Activated T-cell treated with anti-CD3 and anti-CD28 coated beads for 24 hours (primary cell): ENCODE measurements around the gene SNAPIN.

ENCODE experiments used
- DNase-seq: peaks from one replicate; pipeline ENCODE4 v3.0.0-alpha.2; 2020; ENCODE audit warnings: low read depth

Gene SNAPIN

DNA sequence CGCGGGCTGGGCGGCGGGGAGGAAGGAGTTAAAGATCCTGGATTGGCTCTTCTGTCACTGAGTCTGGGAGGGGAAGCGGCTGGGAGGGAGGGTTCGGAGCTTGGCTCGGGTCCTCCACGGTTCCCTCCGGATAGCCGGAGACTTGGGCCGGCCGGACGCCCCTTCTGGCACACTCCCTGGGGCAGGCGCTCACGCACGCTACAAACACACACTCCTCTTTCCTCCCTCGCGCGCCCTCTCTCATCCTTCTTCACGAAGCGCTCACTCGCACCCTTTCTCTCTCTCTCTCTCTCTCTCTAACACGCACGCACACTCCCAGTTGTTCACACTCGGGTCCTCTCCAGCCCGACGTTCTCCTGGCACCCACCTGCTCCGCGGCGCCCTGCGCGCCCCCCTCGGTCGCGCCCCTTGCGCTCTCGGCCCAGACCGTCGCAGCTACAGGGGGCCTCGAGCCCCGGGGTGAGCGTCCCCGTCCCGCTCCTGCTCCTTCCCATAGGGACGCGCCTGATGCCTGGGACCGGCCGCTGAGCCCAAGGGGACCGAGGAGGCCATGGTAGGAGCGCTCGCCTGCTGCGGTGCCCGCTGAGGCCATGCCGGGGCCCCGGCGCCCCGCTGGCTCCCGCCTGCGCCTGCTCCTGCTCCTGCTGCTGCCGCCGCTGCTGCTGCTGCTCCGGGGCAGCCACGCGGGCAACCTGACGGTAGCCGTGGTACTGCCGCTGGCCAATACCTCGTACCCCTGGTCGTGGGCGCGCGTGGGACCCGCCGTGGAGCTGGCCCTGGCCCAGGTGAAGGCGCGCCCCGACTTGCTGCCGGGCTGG is 20.2 kb downstream of the SNAPIN start, which contains the start of gene NPR1:
Gene NPR1 (plus strand): TSS at position 170 of the 818 bp plus-strand sequence. CDS start 421 bp downstream, at position 591.
- no peak for DNase-seq

DNA sequence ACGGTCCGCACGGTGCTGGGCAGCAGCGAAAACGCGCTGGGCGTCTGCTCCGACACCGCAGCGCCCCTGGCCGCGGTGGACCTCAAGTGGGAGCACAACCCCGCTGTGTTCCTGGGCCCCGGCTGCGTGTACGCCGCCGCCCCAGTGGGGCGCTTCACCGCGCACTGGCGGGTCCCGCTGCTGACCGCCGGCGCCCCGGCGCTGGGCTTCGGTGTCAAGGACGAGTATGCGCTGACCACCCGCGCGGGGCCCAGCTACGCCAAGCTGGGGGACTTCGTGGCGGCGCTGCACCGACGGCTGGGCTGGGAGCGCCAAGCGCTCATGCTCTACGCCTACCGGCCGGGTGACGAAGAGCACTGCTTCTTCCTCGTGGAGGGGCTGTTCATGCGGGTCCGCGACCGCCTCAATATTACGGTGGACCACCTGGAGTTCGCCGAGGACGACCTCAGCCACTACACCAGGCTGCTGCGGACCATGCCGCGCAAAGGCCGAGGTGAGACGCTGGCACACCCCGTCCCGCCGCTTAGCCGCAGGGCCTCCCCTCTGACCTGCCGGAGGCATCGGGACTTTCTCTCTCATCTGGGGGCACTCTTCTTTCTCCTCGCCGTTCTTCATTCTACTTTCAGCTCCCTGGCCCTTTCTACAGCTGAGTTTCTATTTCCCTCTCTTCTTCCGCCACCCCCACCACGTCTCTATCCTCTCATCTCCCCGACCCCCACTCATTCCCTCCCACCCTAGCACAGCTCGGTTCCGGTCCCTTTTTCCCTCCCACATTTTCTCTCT is 21.0 kb downstream of the SNAPIN start:
- DNase-seq: no peak

DNA sequence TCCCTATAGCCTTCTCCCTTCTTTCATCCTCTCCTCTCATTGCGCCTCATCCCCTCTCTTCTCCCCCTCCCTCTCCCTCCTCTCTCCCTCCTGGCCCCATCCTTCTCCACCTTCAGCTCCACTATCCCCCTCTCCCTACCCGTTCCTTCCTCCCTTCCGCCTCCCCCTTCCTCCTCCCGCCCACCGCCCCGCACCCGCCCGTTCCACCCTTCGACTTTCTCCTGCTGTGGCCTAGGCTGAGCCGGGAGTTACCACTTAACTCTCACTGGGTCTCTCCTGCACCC is 21.6 kb downstream of the SNAPIN start:
- DNase-seq: no peak

- no peak for DNase-seq
These were observed 24.2 kb downstream of the SNAPIN start for GRCh38 chr1:153682730-153683129.

DNA sequence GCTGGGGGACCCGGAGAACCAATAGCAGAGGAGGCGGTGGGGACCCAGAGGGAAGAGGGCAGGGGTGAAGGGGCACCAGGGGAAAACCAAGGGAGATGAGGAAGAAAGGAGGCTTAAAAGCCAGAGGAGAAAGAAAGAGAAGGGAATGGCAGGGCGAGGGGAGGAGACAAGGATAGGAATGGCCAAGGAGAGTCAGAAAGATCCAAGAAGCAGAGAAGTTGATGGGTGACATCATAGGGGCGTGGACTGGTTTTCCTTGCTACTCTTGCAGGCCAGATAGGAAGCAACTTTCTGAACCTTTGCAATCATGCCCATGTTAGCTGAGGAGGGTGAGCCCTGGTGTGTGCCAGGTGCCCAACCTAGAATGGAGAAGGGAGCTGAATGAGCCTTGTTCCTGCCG is 25.4 kb downstream of the SNAPIN start:
- no peak for DNase-seq

GRCh38 chr1:153684892-153685291 is 26.4 kb downstream of the SNAPIN start:
- DNase-seq: no peak

DNA sequence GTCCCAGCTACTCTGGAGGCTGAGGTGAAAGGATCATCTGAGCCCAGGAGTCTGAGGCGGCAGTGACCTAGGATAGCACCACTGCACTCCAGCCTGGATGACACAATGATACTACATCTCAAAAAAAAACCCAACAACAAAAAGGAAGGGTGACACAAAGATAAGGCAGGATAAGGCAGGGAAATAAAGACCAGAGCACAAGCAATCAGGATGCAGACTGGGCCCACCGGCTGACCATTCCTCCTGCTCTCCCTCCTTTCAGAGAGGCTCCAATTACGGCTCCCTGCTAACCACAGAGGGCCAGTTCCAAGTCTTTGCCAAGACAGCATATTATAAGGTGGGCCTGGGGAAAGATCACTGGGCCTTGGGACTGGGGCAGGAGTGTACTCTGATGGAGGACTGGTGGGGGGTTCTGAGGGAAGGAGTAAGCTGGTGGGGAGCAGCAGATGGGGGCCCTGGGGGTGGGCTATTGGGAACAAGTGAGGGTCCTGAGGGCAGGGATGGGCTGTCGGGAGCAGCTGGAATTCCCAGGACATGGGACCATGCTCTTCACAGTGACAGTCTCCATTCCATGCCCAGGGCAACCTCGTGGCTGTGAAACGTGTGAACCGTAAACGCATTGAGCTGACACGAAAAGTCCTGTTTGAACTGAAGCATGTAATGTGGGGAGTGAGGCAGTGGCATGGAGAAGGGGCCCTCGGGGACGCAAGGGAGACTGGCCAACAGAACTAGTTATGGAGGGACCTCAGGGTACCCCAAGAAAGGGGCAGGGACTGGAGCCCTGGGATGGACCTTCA is 27.2 kb downstream of the SNAPIN start:
- no peak for DNase-seq

DNA sequence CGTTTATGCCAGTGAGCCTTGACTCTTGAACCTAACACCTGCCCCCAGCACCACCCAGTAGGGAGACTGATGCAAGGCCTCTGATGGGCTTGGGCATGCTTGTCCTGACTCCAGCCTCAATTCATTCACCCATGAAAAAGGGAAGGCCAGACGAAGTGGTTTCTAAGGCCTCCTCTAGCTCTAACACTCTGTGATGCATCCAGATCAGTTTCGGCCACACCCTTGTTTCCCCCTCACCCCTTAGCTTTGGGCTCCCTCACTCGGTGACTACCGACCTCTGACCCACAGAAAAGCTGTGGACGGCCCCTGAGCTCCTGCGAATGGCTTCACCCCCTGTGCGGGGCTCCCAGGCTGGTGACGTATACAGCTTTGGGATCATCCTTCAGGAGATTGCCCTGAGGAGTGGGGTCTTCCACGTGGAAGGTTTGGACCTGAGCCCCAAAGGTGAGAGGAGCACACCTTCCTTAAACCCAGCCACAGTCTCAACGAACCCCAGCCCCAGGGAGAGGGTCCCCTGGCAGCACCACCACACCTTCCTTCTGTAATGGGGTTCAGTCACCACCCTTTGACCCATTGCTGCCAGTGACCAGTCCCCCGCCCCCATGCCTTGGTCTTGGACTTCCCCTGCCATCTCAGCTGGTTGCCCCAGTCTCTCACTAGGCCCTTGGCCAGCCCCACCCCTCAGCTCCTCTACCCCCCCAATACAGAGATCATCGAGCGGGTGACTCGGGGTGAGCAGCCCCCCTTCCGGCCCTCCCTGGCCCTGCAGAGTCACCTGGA is 29.0 kb downstream of the SNAPIN start:
- no peak for DNase-seq

GRCh38 chr1:153688276-153688675 is 29.8 kb downstream of the SNAPIN start:
- no peak for DNase-seq

DNA sequence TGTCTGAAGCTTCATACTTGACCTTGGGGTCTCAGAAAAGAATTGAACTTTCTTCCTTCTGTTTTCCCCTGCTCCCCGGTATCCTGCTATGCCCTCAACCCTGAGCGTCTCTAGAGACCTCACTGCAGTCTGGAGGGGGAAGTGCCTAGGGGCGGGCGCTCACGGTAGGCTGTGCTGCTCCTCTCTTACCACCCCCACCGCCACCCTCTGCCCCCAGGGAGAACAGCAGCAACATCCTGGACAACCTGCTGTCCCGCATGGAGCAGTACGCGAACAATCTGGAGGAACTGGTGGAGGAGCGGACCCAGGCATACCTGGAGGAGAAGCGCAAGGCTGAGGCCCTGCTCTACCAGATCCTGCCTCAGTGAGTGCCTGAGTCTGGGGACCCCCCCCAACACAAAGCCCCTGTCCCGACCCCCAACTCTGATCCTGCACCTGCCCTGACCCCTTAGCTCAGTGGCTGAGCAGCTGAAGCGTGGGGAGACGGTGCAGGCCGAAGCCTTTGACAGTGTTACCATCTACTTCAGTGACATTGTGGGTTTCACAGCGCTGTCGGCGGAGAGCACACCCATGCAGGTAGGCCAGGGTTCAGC is 30.3 kb downstream of the SNAPIN start:
- DNase-seq: no peak

- no peak for DNase-seq
These were observed 35.0 kb downstream of the SNAPIN start for GRCh38 chr1:153693466-153693865.

DNA sequence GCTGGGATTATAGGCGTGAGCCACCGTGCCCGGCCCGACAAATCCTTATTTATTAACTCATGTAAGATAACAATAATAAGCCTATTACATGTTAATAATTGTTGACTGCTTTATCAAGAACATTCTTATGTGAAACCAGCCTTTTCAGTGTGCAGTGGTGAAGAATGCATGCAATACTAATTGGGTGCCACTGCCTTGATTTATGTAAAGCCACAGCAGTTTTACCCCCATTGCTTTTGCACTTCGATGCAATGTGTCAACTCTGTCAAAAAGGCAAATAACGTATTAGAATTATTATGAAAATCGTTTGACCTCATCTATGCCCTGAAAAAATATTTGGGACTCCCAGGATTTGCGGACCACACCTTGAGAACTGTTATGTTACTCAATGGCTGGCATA is 38.2 kb downstream of the SNAPIN start:
- DNase-seq: no peak

DNA sequence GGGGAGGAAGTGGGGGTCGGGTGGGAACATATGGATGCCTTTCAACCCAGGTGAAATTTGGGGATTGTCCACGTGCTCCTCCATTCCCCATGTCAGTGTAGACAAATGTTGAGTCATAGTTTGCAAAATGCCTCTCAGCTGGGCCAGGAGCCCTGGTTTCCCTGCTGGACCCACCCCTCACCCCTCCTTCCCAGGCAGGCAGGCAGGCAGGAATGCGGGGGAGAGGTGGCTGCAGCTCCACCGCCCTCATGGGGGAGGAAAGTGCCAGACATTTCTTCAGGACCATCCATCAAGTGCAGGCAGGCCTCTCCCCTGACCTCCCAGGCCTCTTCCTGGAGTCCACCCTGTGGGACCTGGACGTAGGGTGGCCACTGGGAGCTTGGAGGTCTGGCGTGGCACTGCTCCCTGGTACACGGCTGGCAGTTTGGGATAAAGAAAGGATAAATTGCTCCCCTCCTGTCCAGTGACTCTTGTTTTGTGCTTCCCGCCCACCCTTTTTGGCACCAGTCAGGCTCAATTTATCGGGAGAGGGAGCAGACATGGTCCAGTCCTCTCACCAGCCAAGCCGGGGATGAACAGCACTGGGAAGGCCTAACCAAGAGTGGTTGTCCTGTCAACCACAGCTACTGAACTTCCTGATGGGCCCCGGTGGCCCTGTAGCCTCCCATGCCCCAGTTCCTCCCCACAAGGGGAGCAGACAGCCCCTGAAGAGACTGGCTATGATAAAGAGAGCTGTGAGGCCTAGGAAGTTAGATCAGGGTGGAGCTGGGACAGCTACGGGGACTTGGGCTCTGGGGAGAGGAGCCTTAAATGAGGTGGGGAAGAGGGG is 38.9 kb downstream of the SNAPIN start:
- DNase-seq: no peak

- DNase-seq: no peak
These were observed 39.8 kb downstream of the SNAPIN start for GRCh38 chr1:153698020-153698922.

DNA sequence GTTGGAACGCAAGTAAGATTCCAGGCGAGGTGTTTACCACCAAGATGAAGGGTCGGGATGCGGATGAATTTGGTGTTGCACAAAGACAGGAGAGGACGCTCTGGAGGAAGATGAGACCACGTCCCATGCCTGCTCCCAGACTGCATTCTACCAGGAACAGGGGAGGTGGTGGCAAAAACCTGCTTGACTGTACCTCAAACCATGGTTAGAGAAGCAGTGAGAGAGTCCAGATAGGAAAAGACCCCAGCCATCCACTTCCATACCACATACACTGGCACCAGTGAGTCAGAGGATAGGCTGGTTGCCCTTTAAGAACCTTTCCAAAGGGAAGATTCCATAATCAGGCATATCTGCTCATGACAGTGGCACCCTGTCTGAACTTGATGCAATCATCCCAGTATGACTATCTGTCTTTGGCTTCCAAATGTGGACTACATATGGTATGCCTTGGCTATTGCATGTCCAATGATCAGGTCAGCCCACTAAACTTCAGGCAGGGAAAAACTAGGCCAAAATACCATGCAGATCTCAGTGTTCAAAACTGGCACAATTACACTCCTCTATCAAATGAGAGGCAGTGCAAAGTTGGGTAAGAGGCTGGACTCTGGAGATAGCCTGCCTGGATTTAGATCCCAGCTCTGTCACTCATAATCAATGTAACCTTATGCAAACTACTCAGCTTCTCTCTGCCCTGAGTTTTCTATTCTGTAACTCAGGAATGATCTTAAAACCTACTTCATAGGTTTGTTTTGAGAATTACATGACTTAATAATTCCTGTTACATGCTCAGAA is 40.6 kb downstream of the SNAPIN start:
- no peak for DNase-seq

DNA sequence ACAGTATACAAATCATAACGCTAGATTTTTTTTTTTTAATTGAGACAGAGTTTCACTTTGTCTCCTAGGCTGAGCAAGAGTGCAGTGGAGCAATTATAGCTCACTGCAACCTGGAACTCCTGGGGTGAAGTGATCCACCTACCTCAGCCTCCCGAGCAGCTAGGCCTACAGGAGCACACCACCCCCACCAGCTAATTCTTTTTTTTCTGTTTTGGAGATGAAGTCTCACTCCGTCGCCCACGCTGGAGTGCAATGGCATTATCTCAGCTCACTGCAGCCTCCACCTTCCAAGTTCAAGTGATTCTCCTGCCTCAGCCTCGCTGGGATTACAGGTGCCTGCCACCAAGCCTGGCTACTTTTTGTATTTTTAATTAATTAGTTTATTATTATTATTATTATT is 41.3 kb downstream of the SNAPIN start:
- no peak for DNase-seq

DNA sequence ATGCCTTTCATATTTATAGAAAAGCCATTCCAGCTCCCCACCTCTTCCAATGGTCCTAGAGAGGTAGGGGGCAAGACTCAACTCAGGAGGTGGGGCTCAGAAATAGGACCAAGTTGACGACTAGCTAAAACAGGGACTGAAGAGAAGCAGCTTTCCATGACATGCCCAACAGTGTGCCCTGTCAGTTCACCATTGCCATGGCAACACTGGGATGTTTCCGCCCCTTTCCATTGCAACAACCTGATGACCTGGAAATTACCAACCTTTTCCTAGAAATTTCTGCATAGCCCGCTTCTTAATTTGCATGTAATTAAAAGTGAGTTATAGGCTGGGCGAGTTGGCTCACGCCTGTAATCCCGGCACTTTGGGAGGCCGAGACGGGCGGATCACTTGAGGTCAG is 47.0 kb downstream of the SNAPIN start:
- no peak for DNase-seq

- no peak for DNase-seq
These were observed 52.5 kb downstream of the SNAPIN start for GRCh38 chr1:153711026-153711425.
